Ramos (cell line): ENCODE data around the gene ECT2L.

Experiments used
- in situ Hi-C: fragments of 300-500 bp; cut with MboI; formaldehyde crosslinking; loops from one replicate; pipeline ENCODE4 v1.14.3; 2022; ENCODE audit warnings: low sequenced_read_pairs; ENCODE audit not compliant: unreplicated experiment

The ECT2L gene

GRCh38 chr6:138847884-138848283 is 52.0 kb downstream of the ECT2L start:
- in situ Hi-C loops: no loop called here

GRCh38 chr6:138848461-138848860 is 52.6 kb downstream of the ECT2L start:
- in situ Hi-C loops: no loop called here

- in situ Hi-C loops: no loop called here
Observed at GRCh38 chr6:138849791-138850190, 53.9 kb downstream of the ECT2L start.

- in situ Hi-C loops: no loop called here
Observed at GRCh38 chr6:138856654-138857053, 60.8 kb downstream of the ECT2L start.

GRCh38 chr6:138857775-138858174 is 61.9 kb downstream of the ECT2L start:
- in situ Hi-C loops: no loop called here

GRCh38 chr6:138862456-138862855 is 66.6 kb downstream of the ECT2L start:
- in situ Hi-C loops: no loop called here

- in situ Hi-C loops: no loop called here
Observed at GRCh38 chr6:138863321-138863720, 67.4 kb downstream of the ECT2L start.

GRCh38 chr6:138864343-138864890 is 68.5 kb downstream of the ECT2L start:
- in situ Hi-C loops: no loop called here

GRCh38 chr6:138865480-138866109 is 69.7 kb downstream of the ECT2L start:
- in situ Hi-C loops: no loop called here

GRCh38 chr6:138868181-138868580 is 72.3 kb downstream of the ECT2L start:
- in situ Hi-C loops: no loop called here

GRCh38 chr6:138869398-138869797 is 73.5 kb downstream of the ECT2L start:
- in situ Hi-C loops: no loop called here

- in situ Hi-C loops: no loop called here
Observed at GRCh38 chr6:138873191-138873590, 77.3 kb downstream of the ECT2L start.

- in situ Hi-C loops: no loop called here
Observed at GRCh38 chr6:138882369-138883017, 86.6 kb downstream of the ECT2L start.

GRCh38 chr6:138885156-138885819 is 89.4 kb downstream of the ECT2L start:
- in situ Hi-C loops: no loop called here

GRCh38 chr6:138891255-138891986 is 95.5 kb downstream of the ECT2L start:
- in situ Hi-C loops: no loop called here

GRCh38 chr6:138896104-138896756 is 100.3 kb downstream of the ECT2L start:
- in situ Hi-C loops: no loop called here

- in situ Hi-C loops: no loop called here
Observed at GRCh38 chr6:138897031-138897430, 101.1 kb downstream of the ECT2L start.

GRCh38 chr6:138907167-138907566 is 111.3 kb downstream of the ECT2L start:
- in situ Hi-C loops: no loop called here

- in situ Hi-C loops: no loop called here
Observed at GRCh38 chr6:138909511-138909910, 113.6 kb downstream of the ECT2L start.

- in situ Hi-C loops: no loop called here
Observed at GRCh38 chr6:138909975-138910374, 114.1 kb downstream of the ECT2L start.
